WTC11 (cell line): Measurements from ENCODE around the gene PPIG.
"Not testable (repeated sequence)": the region's sequence is repeated elsewhere in the genome, so short reads cannot be mapped to it uniquely, and the experiment has no call there.

Experiments
- CTCF ChIP-seq: fragments of 200-600 bp; IDR thresholded peaks from 2 replicates; pipeline ENCODE4 v1.8.0; 2022; ENCODE audit warnings: antibody characterized with exemption
- TCF7 ChIP-seq: sonication (generic); formaldehyde crosslinking; IDR thresholded peaks from 2 replicates; pipeline ENCODE4 v1.8.0; 2022; ENCODE audit warnings: mild to moderate bottlenecking, low read depth, missing genetic modification reagents, moderate library complexity
- TEAD4 ChIP-seq: sonication (generic); formaldehyde crosslinking; IDR thresholded peaks from 2 replicates; pipeline ENCODE4 v1.8.0; 2022; ENCODE audit warnings: mild to moderate bottlenecking, missing genetic modification reagents
- ZNF121 ChIP-seq: sonication (generic); formaldehyde crosslinking; IDR thresholded peaks from 2 replicates; pipeline ENCODE4 v1.8.0; 2023; ENCODE audit warnings: missing genetic modification reagents
- TF ChIP-seq, protein P1 (sequence below): sonication (generic); formaldehyde crosslinking; IDR thresholded peaks from 2 replicates; pipeline ENCODE4 v1.8.0; 2022; ENCODE audit warnings: mild to moderate bottlenecking, missing genetic modification reagents
- TF ChIP-seq, protein P2 (sequence below): sonication (generic); formaldehyde crosslinking; conservative IDR thresholded peaks from 2 replicates; pipeline ENCODE4 v1.8.1; 2022; ENCODE audit warnings: mild to moderate bottlenecking, missing genetic modification reagents

GRCh38 chr2:169539460-169539859 lies 44.7 kb upstream of the PPIG start:
- TF ChIP-seq CTCF; TCF7 (CRISPR knock-in tag); TEAD4 (CRISPR knock-in tag); ZNF121 (CRISPR knock-in tag): not testable (repeated sequence)
- TF ChIP-seq, protein P1, sequence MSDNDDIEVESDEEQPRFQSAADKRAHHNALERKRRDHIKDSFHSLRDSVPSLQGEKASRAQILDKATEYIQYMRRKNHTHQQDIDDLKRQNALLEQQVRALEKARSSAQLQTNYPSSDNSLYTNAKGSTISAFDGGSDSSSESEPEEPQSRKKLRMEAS (CRISPR knock-in tag), result not testable (repeated sequence)
- TF ChIP-seq, protein P2, sequence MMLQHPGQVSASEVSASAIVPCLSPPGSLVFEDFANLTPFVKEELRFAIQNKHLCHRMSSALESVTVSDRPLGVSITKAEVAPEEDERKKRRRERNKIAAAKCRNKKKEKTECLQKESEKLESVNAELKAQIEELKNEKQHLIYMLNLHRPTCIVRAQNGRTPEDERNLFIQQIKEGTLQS (CRISPR knock-in tag), result not testable (repeated sequence)
